ENCODE results near the gene TECPR2.
A peak's percentile ranks its signal among the peaks of the same experiment; 100 is the strongest.

TECPR2 gene

GRCh38 chr14:102426796-102427195 lies 64.1 kb downstream of the TECPR2 start:
- no peak for DNase-seq (ENCODE audit: low spot score)

- no peak for DNase-seq (ENCODE audit: low spot score)
Measured at GRCh38 chr14:102427642-102428041, 64.9 kb downstream of the TECPR2 start.

- DNase-seq (ENCODE audit: low spot score) = no peak
Measured at GRCh38 chr14:102430212-102430908, 67.6 kb downstream of the TECPR2 start.

DNA sequence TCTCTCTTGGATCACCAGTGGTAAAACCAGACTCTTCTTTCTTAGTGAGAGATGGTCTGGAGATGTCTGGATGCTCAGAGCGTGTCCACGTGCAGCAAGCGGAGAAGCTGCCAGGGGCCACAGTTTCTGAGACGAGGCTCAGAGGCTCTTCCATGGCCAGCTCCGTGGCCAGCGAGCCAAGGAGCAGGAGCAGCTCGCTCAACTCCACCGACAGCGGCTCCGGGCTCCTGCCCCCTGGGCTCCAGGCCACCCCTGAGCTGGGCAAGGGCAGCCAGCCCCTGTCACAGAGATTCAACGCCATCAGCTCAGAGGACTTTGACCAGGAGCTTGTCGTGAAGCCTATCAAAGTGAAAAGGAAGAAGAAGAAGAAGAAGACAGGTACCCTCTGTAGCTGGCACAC lies 69.0 kb downstream of the TECPR2 start:
- no peak for DNase-seq (ENCODE audit: low spot score)

GRCh38 chr14:102434647-102435175 lies 72.0 kb downstream of the TECPR2 start:
- no peak for DNase-seq (ENCODE audit: low spot score)

DNA sequence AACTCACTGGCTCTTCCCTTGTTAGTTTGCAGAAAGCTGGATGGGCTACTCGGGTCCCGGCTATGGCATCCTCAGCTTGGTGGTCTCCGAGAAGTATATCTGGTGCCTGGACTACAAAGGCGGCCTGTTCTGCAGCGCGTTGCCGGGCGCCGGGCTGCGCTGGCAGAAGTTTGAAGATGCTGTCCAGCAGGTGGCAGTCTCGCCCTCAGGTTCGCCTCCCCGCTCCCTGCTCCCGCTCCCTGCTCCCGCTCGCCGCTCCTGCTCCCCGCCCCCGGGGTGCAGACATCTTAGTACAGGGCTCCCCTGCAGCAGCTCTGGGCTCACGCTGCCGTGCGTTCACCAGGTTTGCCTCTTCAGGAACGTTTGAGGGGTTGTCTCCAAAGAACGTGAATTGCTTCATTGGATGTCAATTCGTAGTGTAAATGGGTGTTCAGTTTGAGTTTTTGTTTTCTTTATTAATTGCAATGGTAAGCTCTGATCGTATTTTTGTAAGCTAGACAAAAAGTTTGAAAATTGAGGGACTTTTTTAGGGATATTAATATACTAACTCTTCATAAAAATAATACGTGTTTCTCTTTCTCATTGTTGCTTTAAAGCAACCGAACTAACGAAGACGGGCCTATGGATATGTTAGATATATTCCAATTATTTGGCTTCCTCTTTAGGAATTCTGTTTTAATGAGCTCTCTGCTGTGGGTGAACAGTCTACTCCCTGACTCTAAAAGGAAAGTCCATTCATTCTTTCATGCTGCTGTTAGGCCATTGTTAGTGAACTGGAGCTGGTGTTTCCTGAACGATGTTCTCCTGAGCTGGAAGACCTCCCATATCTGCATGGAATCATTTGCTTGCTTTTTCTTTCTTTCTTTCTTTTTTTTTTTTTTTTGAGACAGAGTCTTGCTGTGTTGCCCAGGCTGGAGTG lies 75.5 kb downstream of the TECPR2 start:
- peak; percentile 44 for DNase-seq (ENCODE audit: low spot score)

GRCh38 chr14:102439556-102439955 lies 76.8 kb downstream of the TECPR2 start:
- no peak for DNase-seq (ENCODE audit: low spot score)

DNA sequence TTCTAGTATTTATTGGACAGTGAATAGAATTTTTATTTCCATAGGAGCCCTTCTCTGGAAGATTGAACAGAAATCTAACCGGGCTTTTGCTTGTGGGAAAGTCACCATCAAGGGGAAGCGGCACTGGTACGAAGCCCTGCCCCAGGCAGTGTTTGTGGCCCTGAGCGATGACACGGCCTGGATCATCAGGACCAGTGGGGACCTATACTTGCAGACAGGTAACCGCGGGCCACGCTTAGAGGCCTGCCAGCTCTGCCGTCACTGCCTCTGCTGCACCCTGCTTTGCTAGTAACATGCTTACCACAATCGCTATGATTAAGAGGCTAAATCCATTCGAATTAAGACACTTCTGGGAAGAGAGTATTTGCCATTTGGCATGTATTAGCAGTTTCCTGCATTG lies 77.7 kb downstream of the TECPR2 start:
- DNase-seq (ENCODE audit: low spot score) = no peak

DNA sequence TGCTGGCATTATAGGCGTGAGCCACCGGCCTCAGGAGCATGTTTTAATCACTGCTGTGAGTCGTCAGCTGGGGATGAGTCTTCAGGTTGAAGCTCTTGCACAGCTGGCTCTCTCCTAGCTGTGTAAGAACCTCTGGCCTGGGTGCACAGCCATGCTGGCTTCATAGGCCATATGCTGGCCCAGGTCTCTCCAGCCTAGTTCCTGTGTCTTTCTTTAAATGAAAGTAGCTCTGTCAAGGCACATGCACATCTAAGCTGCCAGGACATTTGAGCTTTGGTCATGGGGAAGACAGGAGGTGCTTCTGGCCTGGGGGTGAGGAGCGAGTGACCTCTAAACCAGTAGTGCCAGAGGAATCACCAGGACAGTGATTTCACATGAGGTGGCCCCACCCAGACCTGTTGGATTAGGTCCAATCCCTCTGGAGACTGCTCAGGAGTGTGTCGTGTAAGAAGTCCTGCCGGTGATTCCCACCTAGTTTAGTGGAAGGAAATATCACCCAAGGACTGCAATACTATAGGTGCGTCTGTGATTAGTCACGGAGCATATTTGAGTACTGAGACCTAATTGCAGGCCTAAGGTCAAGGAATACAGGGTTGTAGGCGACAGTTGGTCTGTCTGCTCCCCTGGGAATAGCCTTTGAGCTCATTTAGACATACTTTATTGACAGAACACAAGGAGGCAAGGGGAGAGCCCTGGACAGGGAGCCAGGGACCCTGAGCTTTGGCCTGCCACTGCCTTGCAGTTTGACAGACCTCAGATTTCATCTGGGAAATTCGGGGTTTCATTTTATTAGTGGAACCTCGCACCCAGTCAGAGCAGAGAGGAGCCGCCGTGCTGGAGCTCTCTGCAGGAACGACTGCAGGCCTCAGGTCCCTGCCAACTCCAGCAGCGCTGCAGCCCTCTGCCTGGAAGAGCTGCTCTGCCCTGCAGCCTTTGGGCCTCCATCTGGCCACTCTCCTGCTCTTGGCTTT lies 79.8 kb downstream of the TECPR2 start:
- DNase-seq (ENCODE audit: low spot score) = no peak

GRCh38 chr14:102445066-102445465 lies 82.3 kb downstream of the TECPR2 start:
- no peak for DNase-seq (ENCODE audit: low spot score)

DNA sequence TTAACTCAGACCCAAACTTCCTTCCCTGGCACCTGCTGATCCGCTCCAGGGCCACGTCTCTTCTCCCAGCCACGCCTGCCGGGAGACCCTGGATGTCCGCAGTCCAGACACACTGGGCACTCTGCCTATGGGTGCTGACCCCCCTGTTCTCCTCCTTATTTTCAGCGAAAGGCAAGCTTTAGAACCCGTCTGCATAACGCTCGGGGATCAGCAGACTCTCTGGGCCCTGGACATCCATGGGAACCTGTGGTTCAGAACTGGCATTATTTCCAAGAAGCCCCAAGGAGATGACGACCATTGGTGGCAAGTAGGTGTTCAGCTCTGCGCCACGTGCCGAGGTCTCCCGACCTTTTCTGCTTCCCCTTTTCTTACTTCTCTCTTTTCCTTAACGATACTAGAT lies 82.9 kb downstream of the TECPR2 start:
- DNase-seq (ENCODE audit: low spot score) = no peak

- no peak for DNase-seq (ENCODE audit: low spot score)
Measured at GRCh38 chr14:102450206-102451063, 87.7 kb downstream of the TECPR2 start.

- DNase-seq (ENCODE audit: low spot score) = no peak
Measured at GRCh38 chr14:102451064-102451352, 88.3 kb downstream of the TECPR2 start.

GRCh38 chr14:102452302-102452701 lies 89.6 kb downstream of the TECPR2 start:
- no peak for DNase-seq (ENCODE audit: low spot score)

DNA sequence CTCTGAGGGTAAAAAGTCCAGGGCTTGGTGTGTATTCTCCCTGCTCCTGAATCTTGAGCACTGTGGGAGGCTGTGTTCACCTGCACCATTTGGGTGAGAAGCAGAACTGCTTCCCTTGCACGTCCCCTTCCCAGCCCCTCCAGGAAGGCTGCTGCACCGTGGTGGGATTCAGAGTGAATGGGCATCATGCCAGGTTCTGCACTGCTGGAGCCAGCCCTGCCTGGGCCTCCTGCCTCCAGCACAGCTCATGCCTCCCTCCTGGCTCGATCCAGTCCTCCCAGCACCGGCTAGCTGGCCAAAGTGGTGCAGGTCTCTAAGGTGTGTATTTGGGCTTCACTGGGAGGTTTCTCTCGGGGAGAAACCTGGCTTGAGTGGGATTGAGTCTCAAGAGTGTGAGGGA lies 92.0 kb downstream of the TECPR2 start:
- DNase-seq (ENCODE audit: low spot score) = no peak

DNA sequence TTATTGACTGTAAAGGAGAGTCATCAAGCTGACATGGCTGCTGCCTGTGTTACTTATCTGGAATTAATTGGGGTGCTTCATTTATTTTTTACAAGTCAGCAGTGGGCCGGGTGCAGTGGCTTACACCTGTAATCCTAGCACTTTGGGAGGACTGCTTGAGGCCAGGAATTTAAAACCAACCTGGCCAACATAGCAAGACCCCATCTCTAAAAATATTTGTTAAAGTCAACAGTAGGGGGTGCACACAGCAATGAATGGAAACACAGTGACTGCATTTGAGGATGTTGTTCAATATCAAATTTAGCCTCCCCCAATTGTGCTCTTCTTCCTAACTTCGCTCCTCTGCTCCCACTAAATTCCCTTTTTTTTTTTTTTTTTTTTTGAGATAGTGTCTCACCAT lies 94.8 kb downstream of the TECPR2 start:
- no peak for DNase-seq (ENCODE audit: low spot score)

- DNase-seq (ENCODE audit: low spot score) = no peak
Measured at GRCh38 chr14:102461490-102462338, 99.0 kb downstream of the TECPR2 start.

- no peak for DNase-seq (ENCODE audit: low spot score)
Measured at GRCh38 chr14:102462391-102462790, 99.7 kb downstream of the TECPR2 start.

- no peak for DNase-seq (ENCODE audit: low spot score)
Measured at GRCh38 chr14:102464006-102464405, 101.3 kb downstream of the TECPR2 start.

DNA sequence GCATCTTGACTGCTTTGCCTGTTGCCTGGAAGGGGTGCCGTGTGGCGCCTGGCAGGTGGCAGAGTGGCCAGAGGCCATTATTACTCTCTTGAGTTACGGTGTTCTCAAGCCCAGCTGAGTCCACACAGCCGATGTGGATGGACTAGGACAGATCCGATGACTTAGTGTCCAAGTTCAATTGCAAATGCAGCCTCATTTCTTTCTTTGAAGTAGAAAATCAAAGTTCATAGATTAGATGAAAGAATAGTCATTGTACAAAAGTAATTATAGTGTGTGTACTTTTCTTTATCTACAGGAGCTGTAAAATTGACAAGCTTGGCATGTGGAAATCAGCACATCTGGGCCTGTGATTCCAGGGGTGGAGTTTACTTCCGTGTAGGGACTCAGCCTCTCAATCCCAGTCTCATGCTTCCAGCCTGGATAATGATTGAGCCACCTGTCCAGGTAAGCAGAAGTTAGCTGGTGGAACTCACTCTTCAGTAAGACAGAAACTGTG lies 102.2 kb downstream of the TECPR2 start:
- no peak for DNase-seq (ENCODE audit: low spot score)

All from CD4-positive, alpha-beta T cell treated with Interleukin-2 at 100 ng/mL for 4 hours (primary cell).